HG02884 (cell line): ENCODE data around the gene MED26.

Experiments
- ATAC-seq: cut with Tn5 transposase; IDR thresholded peaks from one replicate; pipeline ENCODE4 v1.9.1; 2021; ENCODE audit warnings: mild to moderate bottlenecking, moderate library complexity; ENCODE audit not compliant: unreplicated experiment

MED26 gene

GRCh38 chr19:16591803-16592556 is 36.0 kb downstream of the MED26 start:
- ATAC-seq, result no peak

DNA sequence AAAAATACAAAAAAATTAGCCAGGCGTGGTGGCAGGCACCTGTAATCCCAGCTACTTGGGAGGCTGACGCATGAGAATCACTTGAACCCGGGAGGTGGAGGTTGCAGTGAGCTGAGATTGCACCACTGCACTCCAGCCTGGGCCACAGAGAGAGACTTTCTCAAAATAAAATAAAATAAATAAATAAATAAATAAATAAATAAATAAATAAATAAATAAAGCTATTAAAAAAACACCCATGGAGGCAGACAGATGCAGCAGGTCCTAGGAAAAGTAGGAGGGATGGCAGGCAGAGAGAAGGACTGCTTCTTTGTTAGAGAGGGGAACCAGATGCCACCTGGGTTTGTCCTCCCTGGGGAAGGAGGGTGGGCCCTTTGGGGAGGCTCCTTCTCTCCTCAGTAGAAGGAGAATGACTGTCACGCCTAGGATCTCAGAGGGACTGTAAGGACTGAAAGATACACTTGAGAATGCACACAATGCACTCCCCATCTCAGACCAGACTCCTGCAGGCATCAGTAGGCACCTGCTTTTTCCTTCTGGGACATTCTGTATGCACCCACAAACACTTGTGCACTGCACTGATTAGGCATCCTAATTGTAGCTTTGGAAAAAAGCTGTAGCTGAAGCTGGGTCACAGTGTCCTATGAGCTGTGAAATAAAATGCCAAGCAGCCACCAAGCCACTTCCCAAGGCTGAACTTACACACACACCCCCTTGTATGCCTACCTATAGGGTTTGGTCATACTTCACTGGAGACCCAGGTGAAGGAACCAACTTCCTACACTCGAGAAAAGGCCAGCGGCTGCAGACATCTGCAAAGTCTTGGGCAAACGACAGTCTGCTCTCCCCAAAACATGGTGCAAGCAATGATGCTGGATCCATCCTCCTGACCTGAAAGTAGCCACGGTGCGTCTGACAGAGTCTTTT is 36.9 kb downstream of the MED26 start:
- ATAC-seq, result no peak

DNA sequence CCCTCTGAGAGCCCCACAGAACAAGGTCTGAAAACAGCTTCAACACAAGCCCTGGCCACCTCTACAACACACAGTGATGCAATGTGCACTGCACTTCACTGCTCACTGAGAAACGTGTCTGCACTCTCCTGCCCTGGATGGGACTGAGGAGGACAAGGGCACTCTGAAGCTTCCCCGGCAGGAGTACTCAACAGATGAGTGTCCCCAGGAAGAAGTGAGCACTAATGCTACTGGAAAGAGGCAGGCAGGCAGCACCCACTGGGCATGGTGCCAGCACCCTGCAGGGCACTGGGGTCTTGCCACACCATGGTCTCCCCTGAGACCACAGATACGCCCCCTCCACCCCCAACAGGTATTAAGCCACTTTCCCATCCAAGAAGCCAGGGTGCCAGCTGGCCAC is 38.1 kb downstream of the MED26 start:
- no peak for ATAC-seq

DNA sequence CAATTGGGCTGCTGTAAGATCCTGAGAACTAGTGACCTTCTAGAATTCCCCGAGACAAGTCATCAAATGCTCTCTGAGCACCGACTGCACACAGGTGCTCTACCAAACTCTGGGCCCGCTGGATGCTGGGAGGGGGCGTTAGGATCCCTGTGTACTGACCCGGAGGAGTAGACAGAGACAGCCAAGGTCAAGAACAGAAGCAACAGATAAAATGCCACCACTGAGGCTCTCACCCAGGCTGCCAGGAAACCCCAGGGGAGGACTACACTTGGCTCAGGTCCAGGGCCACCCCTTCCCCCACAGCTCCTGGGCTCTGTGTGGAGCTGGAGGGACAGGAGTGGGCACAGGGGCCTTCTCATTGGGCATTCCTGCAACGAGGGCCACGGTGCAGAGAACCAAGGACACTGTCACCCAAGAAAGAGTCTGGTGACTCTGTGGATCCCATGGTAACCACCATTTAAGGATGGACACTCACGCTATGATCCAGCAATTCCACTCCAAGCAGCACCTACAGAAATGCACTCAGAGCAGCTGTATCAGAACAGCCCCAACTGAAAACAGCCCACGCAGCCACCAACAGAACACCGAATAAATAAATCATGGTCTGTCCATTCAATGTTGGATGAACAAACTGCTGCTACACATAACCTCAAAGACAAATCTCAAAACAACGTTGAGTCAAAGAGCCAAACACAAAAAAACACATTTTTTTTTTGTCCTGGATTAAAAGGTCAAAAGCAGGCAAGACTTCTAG is 39.0 kb downstream of the MED26 start:
- no peak for ATAC-seq

DNA sequence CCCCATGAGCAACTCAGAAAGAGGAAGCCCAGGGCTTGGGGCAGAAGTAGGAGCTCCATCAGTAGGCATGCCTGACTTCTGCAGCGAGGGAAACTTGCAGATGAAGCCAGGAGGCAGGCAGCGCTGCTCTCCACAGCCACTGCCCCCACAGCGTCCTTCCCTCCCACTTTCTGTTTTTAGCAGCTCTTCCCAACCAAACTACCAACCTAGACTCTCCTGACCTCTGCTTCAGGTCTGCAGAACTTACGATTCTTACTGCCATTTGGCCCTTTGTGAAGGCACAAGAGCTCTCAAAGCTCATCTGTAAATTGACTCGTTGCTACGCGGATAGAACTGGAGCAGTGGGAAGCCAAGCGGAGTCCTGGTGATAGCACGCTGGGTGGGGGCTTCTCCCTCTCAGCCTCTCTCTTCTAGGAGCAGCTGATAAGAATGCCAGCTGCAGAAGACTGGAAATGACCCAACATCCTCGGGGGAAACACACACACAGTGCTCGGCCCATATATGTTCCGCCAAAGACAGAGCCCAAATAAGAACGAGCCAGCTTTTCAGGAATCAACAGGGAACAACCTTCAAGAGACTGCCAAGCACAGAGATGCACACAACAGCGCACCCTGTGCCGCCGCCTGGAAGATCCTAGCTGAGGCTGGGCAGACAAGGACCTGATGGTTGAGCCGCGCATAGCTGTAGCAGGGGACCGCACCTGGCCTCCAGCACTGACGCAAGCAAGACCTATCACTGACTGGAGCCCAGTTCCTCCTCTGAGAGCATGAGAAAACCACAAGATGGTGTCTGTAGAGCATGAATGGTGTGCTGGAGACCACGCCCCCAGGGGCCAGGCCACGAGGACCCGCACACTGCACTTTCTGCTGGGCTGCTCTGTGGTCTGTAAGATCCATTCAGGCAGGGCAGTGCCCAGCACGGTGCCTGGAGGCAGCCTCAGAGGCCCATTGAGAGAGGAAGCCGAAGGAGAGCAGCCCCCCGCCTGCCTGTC is 39.9 kb downstream of the MED26 start:
- no peak for ATAC-seq

GRCh38 chr19:16586991-16587832 is 40.8 kb downstream of the MED26 start:
- ATAC-seq, result no peak

DNA sequence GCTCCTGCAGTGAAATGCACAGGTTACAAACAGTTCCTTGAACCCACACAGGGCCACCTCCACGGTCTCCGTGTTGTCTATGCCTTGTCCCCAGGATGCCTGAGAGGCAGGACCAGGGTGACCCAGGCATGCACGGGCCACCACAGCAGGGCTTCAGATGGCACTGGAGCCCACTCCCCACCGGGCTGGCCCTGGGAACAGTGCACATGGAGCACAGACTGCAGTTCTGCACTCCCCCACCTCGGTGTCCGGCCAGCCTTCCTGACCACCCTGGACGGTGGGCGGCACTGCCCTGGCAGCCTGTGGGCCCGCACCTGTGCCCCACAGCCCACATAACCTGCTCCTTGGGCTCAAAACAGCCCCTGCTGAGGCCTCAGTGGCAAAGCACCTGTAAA is 41.5 kb downstream of the MED26 start:
- no peak for ATAC-seq

DNA sequence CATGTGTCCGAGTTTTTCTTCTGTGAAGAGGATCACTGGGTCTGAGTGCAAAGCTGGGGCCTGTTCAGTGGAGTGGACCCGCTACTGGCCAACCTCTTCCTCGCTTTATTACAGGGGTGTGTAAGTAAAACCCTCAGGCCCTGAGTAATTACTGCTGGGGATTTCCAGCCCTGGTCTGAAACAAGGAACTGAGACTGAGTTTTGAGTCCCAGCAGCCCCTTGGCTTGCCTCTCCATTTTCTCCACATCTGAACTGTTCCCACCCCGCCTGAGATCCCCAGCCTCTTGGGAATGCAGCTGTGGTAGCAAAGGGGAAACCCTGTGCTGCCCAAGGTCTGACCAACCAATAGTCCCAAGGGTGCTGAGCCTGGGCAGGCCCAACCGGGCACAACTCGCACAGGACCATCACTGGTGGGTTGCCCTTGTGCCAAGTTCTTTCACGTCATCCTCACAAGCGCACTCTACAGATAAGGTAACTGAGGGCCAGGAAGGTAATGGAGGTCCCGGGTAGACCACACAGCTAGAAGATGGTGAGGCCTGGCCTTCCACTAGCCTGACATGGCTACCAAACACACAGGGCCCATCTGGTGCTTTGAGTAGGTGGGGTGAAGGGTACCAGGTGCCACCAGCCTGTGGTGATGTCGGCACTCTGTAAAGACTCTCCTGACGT is 42.1 kb downstream of the MED26 start:
- no peak for ATAC-seq

- ATAC-seq, result no peak
Measured at GRCh38 chr19:16585094-16585801, 42.8 kb downstream of the MED26 start.

- peak; percentile 44 for ATAC-seq
Measured at GRCh38 chr19:16584248-16585093, 43.5 kb downstream of the MED26 start.

GRCh38 chr19:16582486-16583261 is 45.3 kb downstream of the MED26 start:
- no peak for ATAC-seq

GRCh38 chr19:16581971-16582343 is 46.0 kb downstream of the MED26 start:
- no peak for ATAC-seq

DNA sequence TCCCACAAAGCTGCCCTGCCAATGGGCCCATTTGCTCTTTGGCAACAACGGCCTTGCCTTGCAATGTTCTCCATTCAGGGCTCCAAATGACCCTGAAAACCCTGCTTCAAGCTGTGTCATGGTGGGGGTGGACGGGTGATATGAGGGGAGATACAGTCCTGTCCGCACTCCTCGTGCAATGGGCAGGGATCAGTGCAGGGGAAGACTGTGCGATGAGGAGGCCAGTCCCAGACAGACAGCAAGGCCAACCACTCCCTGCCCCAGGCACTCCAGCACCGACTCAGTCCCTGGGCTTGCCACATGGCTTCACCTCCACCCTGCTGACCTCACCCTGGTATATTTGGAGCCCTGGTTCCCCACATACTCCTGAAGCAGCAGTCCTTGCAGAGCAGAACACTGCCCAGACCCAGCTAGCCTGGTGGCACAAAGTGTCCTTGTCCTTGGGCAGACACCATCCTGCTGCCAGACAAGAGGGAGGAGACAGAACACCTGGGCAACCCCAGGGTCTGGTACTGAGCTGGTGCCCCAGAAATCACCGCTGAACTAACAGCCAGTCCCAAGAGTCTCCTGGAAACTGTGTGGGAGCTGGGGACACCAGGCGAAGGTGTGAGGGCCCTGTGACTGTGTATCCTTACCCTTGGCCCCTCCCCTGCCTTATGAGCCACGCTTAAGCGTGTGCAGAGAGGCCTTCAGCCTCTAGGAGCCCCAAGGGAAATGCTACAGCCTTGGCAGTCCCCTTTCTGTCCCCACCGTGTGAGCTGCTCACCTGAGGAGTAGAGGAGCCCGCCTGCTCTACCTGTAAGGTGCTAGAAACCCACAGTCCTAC is 46.6 kb downstream of the MED26 start:
- no peak for ATAC-seq

DNA sequence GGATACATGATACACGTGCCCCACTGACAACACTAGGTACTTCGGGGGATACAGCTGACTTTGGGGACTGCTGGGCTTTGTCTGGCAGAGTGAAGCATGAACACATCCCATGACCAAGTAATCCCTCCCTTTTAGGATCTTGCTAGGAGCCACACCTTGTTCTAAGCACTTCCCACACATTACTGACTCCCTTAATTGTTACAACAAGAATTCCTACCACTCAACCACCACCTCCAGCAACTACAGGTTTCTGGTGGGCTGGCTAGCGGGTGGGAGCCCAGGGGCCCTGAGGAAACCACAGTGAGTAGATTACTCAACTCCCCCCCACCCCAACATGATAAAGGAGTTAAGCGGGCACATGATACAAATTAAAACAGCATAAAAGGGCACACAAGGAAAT is 48.6 kb downstream of the MED26 start:
- ATAC-seq, result no peak

DNA sequence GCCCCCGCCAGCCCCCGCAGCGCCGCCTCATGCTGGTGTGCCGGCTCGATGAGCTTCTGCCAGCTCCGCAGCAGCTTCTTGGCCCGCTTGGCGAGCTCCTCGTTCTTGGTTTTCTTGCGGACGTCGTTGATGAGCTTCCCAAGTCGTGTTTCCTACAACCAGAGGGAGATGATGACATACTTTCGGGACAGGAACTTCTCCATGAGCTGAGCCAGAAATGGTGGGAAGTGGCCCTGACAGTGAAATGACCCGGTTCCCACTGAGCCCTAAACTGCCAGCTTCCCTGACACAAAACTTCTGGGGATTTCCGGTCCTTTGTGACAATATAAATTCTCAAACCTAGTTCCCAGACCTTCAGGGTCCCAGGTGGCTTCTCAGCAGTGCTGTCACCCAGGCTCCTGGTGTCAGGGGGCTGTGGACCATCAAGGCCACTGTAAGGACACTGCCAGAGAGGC is 50.4 kb downstream of the MED26 start:
- ATAC-seq, result no peak
